GM23338 (cell line): ENCODE results near the gene CCNQ. TPM values are rescaled to one million over a fixed set of nuclear protein-coding genes. Genes with fewer than 3 reads are reported as not detected.

Experiments
- ATAC-seq: fragments of 200-7000 bp; cut with Tn5 transposase; 3 replicates; pipeline ENCODE4 v1.9.1; 2020
- DNase-seq: peaks from one replicate; pipeline ENCODE4 v3.0.0-alpha.2; 2015; ENCODE audit warnings: low spot score
- H2AFZ ChIP-seq: fragments of 200-600 bp; sonication (generic); 2 replicates; pipeline ENCODE4 v1.8.0; 2016; ENCODE audit warnings: antibody characterized with exemption, mild to moderate bottlenecking, moderate library complexity
- H3F3A ChIP-seq: fragments of 200-600 bp; sonication (generic); replicated peaks from 2 replicates; pipeline ENCODE4 v1.8.0; 2017; ENCODE audit warnings: antibody characterized with exemption, mixed run types, low read depth
- H3K27ac ChIP-seq: fragments of 200-600 bp; sonication (generic); 2 replicates; pipeline ENCODE4 v1.6.1; 2016; ENCODE audit warnings: low read depth
- H3K27me3 ChIP-seq: fragments of 200-600 bp; sonication (generic); 2 replicates; pipeline ENCODE4 v1.8.0; 2016; ENCODE audit warnings: mild to moderate bottlenecking, mixed run types, moderate library complexity; ENCODE audit not compliant: insufficient read depth
- H3K36me3 ChIP-seq: fragments of 200-600 bp; sonication (generic); 2 replicates; pipeline ENCODE4 v1.8.0; 2016; ENCODE audit warnings: mild to moderate bottlenecking; ENCODE audit not compliant: insufficient read depth
- H3K4me1 ChIP-seq: fragments of 200-600 bp; sonication (generic); 2 replicates; pipeline ENCODE4 v1.8.0; 2016; ENCODE audit warnings: mild to moderate bottlenecking, moderate library complexity; ENCODE audit not compliant: insufficient read depth
- H3K4me2 ChIP-seq: fragments of 200-600 bp; sonication (generic); 2 replicates; pipeline ENCODE4 v1.7.1; 2017; ENCODE audit warnings: mixed run types
- H3K4me3 ChIP-seq: fragments of 200-600 bp; sonication (generic); 2 replicates; pipeline ENCODE4 v1.6.1; 2016; ENCODE audit warnings: mixed run types
- H3K79me2 ChIP-seq: fragments of 200-600 bp; sonication (generic); replicated peaks from 2 replicates; pipeline ENCODE4 v1.8.0; 2017; ENCODE audit warnings: mild to moderate bottlenecking; ENCODE audit not compliant: insufficient read depth
- H3K9me2 ChIP-seq: fragments of 200-600 bp; sonication (generic); 2 replicates; pipeline ENCODE4 v1.8.0; 2017; ENCODE audit not compliant: insufficient read depth
- H4K20me1 ChIP-seq: fragments of 200-600 bp; sonication (generic); replicated peaks from 2 replicates; pipeline ENCODE4 v1.8.0; 2017; ENCODE audit warnings: mild to moderate bottlenecking; ENCODE audit not compliant: insufficient read depth
- H3K27ac Mint-ChIP-seq: 2 replicates; pipeline ENCODE4 v1.8.0; 2020; ENCODE audit warnings: inconsistent platforms, mild to moderate bottlenecking, moderate library complexity, mixed read lengths
- H3K27me3 Mint-ChIP-seq: 3 replicates; pipeline ENCODE4 v1.8.0; 2022; ENCODE audit warnings: low read depth, mild to moderate bottlenecking, moderate library complexity, mixed read lengths, inconsistent platforms; ENCODE audit not compliant: insufficient read depth, poor library complexity
- H3K36me3 Mint-ChIP-seq: 3 replicates; pipeline ENCODE4 v1.8.0; 2021; ENCODE audit warnings: low read depth, mild to moderate bottlenecking, inconsistent platforms, moderate library complexity, mixed read lengths
- H3K4me1 Mint-ChIP-seq: 3 replicates; pipeline ENCODE4 v1.8.0; 2020; ENCODE audit warnings: mild to moderate bottlenecking, inconsistent platforms, mixed read lengths
- H3K4me3 Mint-ChIP-seq: 3 replicates; pipeline ENCODE4 v1.8.0; 2021; ENCODE audit warnings: moderate library complexity, mild to moderate bottlenecking, inconsistent platforms, mixed read lengths
- H3K9me3 Mint-ChIP-seq: 3 replicates; pipeline ENCODE4 v1.8.0; 2020; ENCODE audit warnings: moderate library complexity, mild to moderate bottlenecking, inconsistent platforms, mixed read lengths
- CREB1 ChIP-seq: fragments of 250-450 bp; sonication (Bioruptor Pico); IDR thresholded peaks from 2 replicates; pipeline ENCODE4 v1.5.0; 2020; ENCODE audit warnings: low read depth, mild to moderate bottlenecking, moderate library complexity
- CTCF ChIP-seq, 2 experiments: fragments of 200-600 bp in 1 of 2; sonication (generic) in 1 of 2; conservative IDR thresholded peaks; 2 replicates each; pipeline versions ENCODE4 v1.5.1 to v1.6.1; 2016 to 2017; ENCODE audit warnings: antibody characterized with exemption in 2 of 2, low read depth in 2 of 2, mild to moderate bottlenecking in 2 of 2, moderate library complexity in 1 of 2
- ETS1 ChIP-seq: IDR thresholded peaks from 2 replicates; pipeline ENCODE4 v1.6.1; 2016; ENCODE audit warnings: antibody characterized with exemption
- EZH2 ChIP-seq: fragments of 200-600 bp; sonication (generic); IDR thresholded peaks from one replicate; pipeline ENCODE4 v1.8.0; 2017; ENCODE audit warnings: antibody characterized with exemption, mild to moderate bottlenecking, low read depth; ENCODE audit not compliant: unreplicated experiment
- EZH2phosphoT487 ChIP-seq: fragments of 200-600 bp; sonication (generic); IDR thresholded peaks from one replicate; pipeline ENCODE4 v1.8.1; 2018; ENCODE audit warnings: antibody characterized with exemption; ENCODE audit not compliant: unreplicated experiment
- JUNB ChIP-seq: IDR thresholded peaks from one replicate; pipeline ENCODE4 v1.6.1; 2016; ENCODE audit warnings: antibody characterized with exemption; ENCODE audit not compliant: unreplicated experiment
- NANOG ChIP-seq: IDR thresholded peaks from 2 replicates; pipeline ENCODE4 v1.6.1; 2016; ENCODE audit warnings: antibody characterized with exemption, borderline replicate concordance
- POLR2AphosphoS5 ChIP-seq: IDR thresholded peaks from 2 replicates; pipeline ENCODE4 v1.6.1; 2016; ENCODE audit warnings: antibody characterized with exemption, low read depth
- REST ChIP-seq: IDR thresholded peaks from one replicate; pipeline ENCODE4 v1.6.1; 2018; ENCODE audit warnings: antibody characterized with exemption; ENCODE audit not compliant: unreplicated experiment
- STAT1 ChIP-seq: IDR thresholded peaks from one replicate; pipeline ENCODE4 v1.6.1; 2016; ENCODE audit warnings: antibody characterized with exemption; ENCODE audit not compliant: unreplicated experiment
- ZNF114 ChIP-seq: fragments of 250-450 bp; sonication (Bioruptor Pico); IDR thresholded peaks from 2 replicates; pipeline ENCODE4 v1.5.0; 2020; ENCODE audit warnings: mild to moderate bottlenecking, moderate library complexity
- ZNF331 ChIP-seq: fragments of 250-450 bp; sonication (Bioruptor Pico); IDR thresholded peaks from 2 replicates; pipeline ENCODE4 v1.5.0; 2020; ENCODE audit warnings: low read depth, mild to moderate bottlenecking, moderate library complexity
- ZNF462 ChIP-seq: fragments of 250-450 bp; sonication (Bioruptor Pico); IDR thresholded peaks from 2 replicates; pipeline ENCODE4 v1.5.0; 2020; ENCODE audit warnings: mild to moderate bottlenecking, moderate library complexity
- polyA plus RNA-seq: library from polyadenylated mRNA; unstranded; fragments of >200 nt; fragmentation: Nextera tagmentation; extraction: Ambion mirVana; gene quantifications from 2 replicates; pipeline ENCODE4 v1.2.1, GENCODE V29; 2016
- total RNA-seq: library from RNA; depleted of rRNA; stranded (reverse); fragments of >200 nt; shearing (Covaris generic); gene quantifications from 2 replicates; pipeline ENCODE4 v1.2.3, GENCODE V29; 2014

CCNQ gene
- total and polyA plus RNA-seq, 2 experiments from 2014 or later: 19.4 to 30.2 TPM

- no peaks in the 10 kb centered on the region for H3F3A ChIP-seq
- no peak overlapping the region for H3K4me3 ChIP-seq
- no peak overlapping the region for H3K27ac ChIP-seq
- no peak for DNase-seq
- no peaks in the 10 kb centered on the region for H3K9me2 ChIP-seq
- no peaks in the 10 kb centered on the region for H3K4me1 ChIP-seq
- H3K27ac Mint-ChIP-seq: no peak overlapping the region
- no peaks in the 10 kb centered on the region for H3K36me3 Mint-ChIP-seq
- H3K4me2 ChIP-seq: no peak overlapping the region
- no peaks in the 10 kb centered on the region for H3K9me3 Mint-ChIP-seq
- no peaks in the 10 kb centered on the region for H3K4me1 Mint-ChIP-seq
- H3K79me2 ChIP-seq: no peaks in the 10 kb centered on the region
- H4K20me1 ChIP-seq: no peaks in the 10 kb centered on the region
- no peak overlapping the region for H2AFZ ChIP-seq
- no peak overlapping the region for H3K4me3 Mint-ChIP-seq
- TF ChIP-seq STAT1: no peak
- no peak for TF ChIP-seq ZNF114 (CRISPR knock-in tag)
- no peak for TF ChIP-seq NANOG
- no peak for TF ChIP-seq EZH2phosphoT487
- TF ChIP-seq EZH2: no peak
- TF ChIP-seq ZNF462 (CRISPR knock-in tag): no peak
- no peak for TF ChIP-seq CREB1
- TF ChIP-seq CTCF (conservative IDR thresholded peaks at IDR 0.05; ENCODE audit: low read depth in 2 of 2): no peak
- TF ChIP-seq REST: no peak
- no peak for TF ChIP-seq POLR2AphosphoS5
- TF ChIP-seq ZNF331: no peak
- TF ChIP-seq ETS1: no peak
- no peak for TF ChIP-seq JUNB
- ATAC-seq: no peak
- H3K36me3 ChIP-seq: no peaks in the 10 kb centered on the region
- H3K27me3 Mint-ChIP-seq: peaks cover 2% of the 10 kb centered on the region
- no peaks in the 10 kb centered on the region for H3K27me3 ChIP-seq
These were observed 51.7 kb downstream of the CCNQ start for GRCh38 chrX:153547195-153547594.
